ENCODE data around the gene SLC22A1. TPM values are rescaled to one million over a fixed set of nuclear protein-coding genes. Genes with fewer than 3 reads are reported as not detected.

Gene SLC22A1
- total and polyA plus RNA-seq, 2 of the 8 experiments (the other 6 are each of a cell fraction or from before 2014, with no cell fraction given): 0.12 to 0.45 TPM

- TF ChIP-seq CBX8 (IDR thresholded peaks at IDR 0.05; ENCODE audit: borderline replicate concordance, low read depth, low read length): no peak
- TF ChIP-seq EP300 (IDR thresholded peaks at IDR 0.05; ENCODE audit: borderline replicate concordance in 1 of 2, low read depth in 2 of 2, low read length in 2 of 2): no peak
Measured at GRCh38 chr6:160073272-160073671, 48.3 kb upstream of the SLC22A1 start (continued).
